CD4-positive, alpha-beta T cell treated with Interleukin-17A for 1 hour (primary cell): ENCODE data around the gene SLC24A3.

ENCODE experiments used
- DNase-seq: peaks from one replicate; pipeline ENCODE4 v3.0.0-alpha.2; 2020

SLC24A3 gene

GRCh38 chr20:19560881-19561480, 348.5 kb downstream of the SLC24A3 start:
- no peak for DNase-seq

GRCh38 chr20:19562426-19562825, 350.0 kb downstream of the SLC24A3 start:
- no peak for DNase-seq

- no peak for DNase-seq
Observed at GRCh38 chr20:19564261-19564660, 351.8 kb downstream of the SLC24A3 start.

- no peak for DNase-seq
Observed at GRCh38 chr20:19565736-19566135, 353.3 kb downstream of the SLC24A3 start.

GRCh38 chr20:19566226-19566945, 353.9 kb downstream of the SLC24A3 start:
- DNase-seq, result no peak

GRCh38 chr20:19568128-19568527, 355.7 kb downstream of the SLC24A3 start:
- DNase-seq, result no peak

- no peak for DNase-seq
Observed at GRCh38 chr20:19571996-19572395, 359.6 kb downstream of the SLC24A3 start.

- no peak for DNase-seq
Observed at GRCh38 chr20:19577692-19578091, 365.2 kb downstream of the SLC24A3 start.

GRCh38 chr20:19582782-19583181, 370.3 kb downstream of the SLC24A3 start:
- DNase-seq, result no peak

- DNase-seq, result peak; percentile 1
Observed at GRCh38 chr20:19583532-19584175, 371.2 kb downstream of the SLC24A3 start.

- no peak for DNase-seq
Observed at GRCh38 chr20:19588241-19588640, 375.8 kb downstream of the SLC24A3 start.

GRCh38 chr20:19588732-19589131, 376.3 kb downstream of the SLC24A3 start:
- no peak for DNase-seq

- DNase-seq, result no peak
Observed at GRCh38 chr20:19589787-19590362, 377.4 kb downstream of the SLC24A3 start.

- DNase-seq, result no peak
Observed at GRCh38 chr20:19590382-19590781, 377.9 kb downstream of the SLC24A3 start.

- DNase-seq, result no peak
Observed at GRCh38 chr20:19593762-19594161, 381.3 kb downstream of the SLC24A3 start.

- DNase-seq, result no peak
Observed at GRCh38 chr20:19594896-19595295, 382.5 kb downstream of the SLC24A3 start.

- DNase-seq, result no peak
Observed at GRCh38 chr20:19598117-19598850, 385.8 kb downstream of the SLC24A3 start.

- no peak for DNase-seq
Observed at GRCh38 chr20:19599200-19599599, 386.8 kb downstream of the SLC24A3 start.

GRCh38 chr20:19600042-19600441, 387.6 kb downstream of the SLC24A3 start:
- no peak for DNase-seq

GRCh38 chr20:19601126-19601810, 388.8 kb downstream of the SLC24A3 start:
- DNase-seq, result no peak

GRCh38 chr20:19602675-19603375, 390.4 kb downstream of the SLC24A3 start:
- no peak for DNase-seq

- DNase-seq, result no peak
Observed at GRCh38 chr20:19603376-19603750, 390.9 kb downstream of the SLC24A3 start.
